ENCODE measurements around the gene ARHGAP42. TPM values are rescaled to one million over a fixed set of nuclear protein-coding genes. Genes with fewer than 3 reads are reported as not detected.
"Not testable (repeated sequence)": the region's sequence is repeated elsewhere in the genome, so short reads cannot be mapped to it uniquely, and the experiment has no call there.

The ARHGAP42 gene
- total RNA-seq, 1 donor from 2014 or later = 19.1 TPM

GRCh38 chr11:100741866-100742625 lies 55.0 kb downstream of the ARHGAP42 start:
- H3K27ac Mint-ChIP-seq (ENCODE audit: unreplicated experiment) = peak overlapping the region; percentile 74
- no peak for DNase-seq (ENCODE audit: low spot score)
- no peaks in the 10 kb centered on the region for H3K27me3 Mint-ChIP-seq (ENCODE audit: unreplicated experiment)
- no peak for TF ChIP-seq CTCF (IDR thresholded peaks at IDR 0.05; ENCODE audit: unreplicated experiment)
- H3K36me3 Mint-ChIP-seq (ENCODE audit: low read depth, unreplicated experiment) = no peaks in the 10 kb centered on the region
- no peaks in the 10 kb centered on the region for H3K9me3 Mint-ChIP-seq (ENCODE audit: unreplicated experiment)
- H3K4me1 Mint-ChIP-seq (ENCODE audit: unreplicated experiment) = peaks cover 34% of the 10 kb centered on the region
- H3K4me3 Mint-ChIP-seq (ENCODE audit: unreplicated experiment) = no peak overlapping the region

- no peak overlapping the region for H3K27ac Mint-ChIP-seq (ENCODE audit: unreplicated experiment)
- TF ChIP-seq CTCF (IDR thresholded peaks at IDR 0.05; ENCODE audit: unreplicated experiment) = no peak
- peaks cover 20% of the 10 kb centered on the region for H3K4me1 Mint-ChIP-seq (ENCODE audit: unreplicated experiment)
These were observed 59.4 kb downstream of the ARHGAP42 start for GRCh38 chr11:100746448-100746847.

GRCh38 chr11:100748153-100748552 lies 61.1 kb downstream of the ARHGAP42 start:
- Mint-ChIP-seq H3K4me1 (ENCODE audit: unreplicated experiment) (peaks cover 16% of the 10 kb centered on the region), H3K36me3 (ENCODE audit: low read depth, unreplicated experiment) (peaks cover 15% of the 10 kb centered on the region), H3K4me3 (ENCODE audit: unreplicated experiment) (no peak overlapping the region), H3K9me3 (ENCODE audit: unreplicated experiment) (peaks cover 17% of the 10 kb centered on the region), H3K27me3 (ENCODE audit: unreplicated experiment) (peaks cover 7% of the 10 kb centered on the region), H3K27ac (ENCODE audit: unreplicated experiment) (peak overlapping the region; percentile 53)
- no peak for TF ChIP-seq CTCF (IDR thresholded peaks at IDR 0.05; ENCODE audit: unreplicated experiment)
- DNase-seq (ENCODE audit: low spot score) = no peak

More at GRCh38 chr11:100746448-100746847, 59.4 kb downstream of the ARHGAP42 start:
- Mint-ChIP-seq H3K27me3 (ENCODE audit: unreplicated experiment) (peaks cover 2% of the 10 kb centered on the region), H3K36me3 (ENCODE audit: low read depth, unreplicated experiment) (peaks cover 15% of the 10 kb centered on the region), H3K9me3 (ENCODE audit: unreplicated experiment) (peaks cover 17% of the 10 kb centered on the region), H3K4me3 (ENCODE audit: unreplicated experiment) (no peak overlapping the region)
- no peak for DNase-seq (ENCODE audit: low spot score)

GRCh38 chr11:100749887-100750565 lies 62.9 kb downstream of the ARHGAP42 start:
- H3K27me3 Mint-ChIP-seq (ENCODE audit: unreplicated experiment); DNase-seq (ENCODE audit: low spot score): not testable (repeated sequence)
- peaks cover 18% of the 10 kb centered on the region for H3K36me3 Mint-ChIP-seq (ENCODE audit: low read depth, unreplicated experiment)
- H3K27ac Mint-ChIP-seq (ENCODE audit: unreplicated experiment) = peak overlapping the region; percentile 45
- peak overlapping the region; percentile 52 for H3K4me3 Mint-ChIP-seq (ENCODE audit: unreplicated experiment)
- peaks cover 32% of the 10 kb centered on the region for H3K4me1 Mint-ChIP-seq (ENCODE audit: unreplicated experiment)
- H3K9me3 Mint-ChIP-seq (ENCODE audit: unreplicated experiment) = peaks cover 17% of the 10 kb centered on the region

GRCh38 chr11:100750566-100750891 lies 63.4 kb downstream of the ARHGAP42 start:
- not testable (repeated sequence) for H3K27ac Mint-ChIP-seq (ENCODE audit: unreplicated experiment); H3K27me3 Mint-ChIP-seq (ENCODE audit: unreplicated experiment); DNase-seq (ENCODE audit: low spot score)
- Mint-ChIP-seq H3K9me3 (ENCODE audit: unreplicated experiment) (peaks cover 17% of the 10 kb centered on the region), H3K4me3 (ENCODE audit: unreplicated experiment) (peak overlapping the region; percentile 52), H3K36me3 (ENCODE audit: low read depth, unreplicated experiment) (peaks cover 18% of the 10 kb centered on the region), H3K4me1 (ENCODE audit: unreplicated experiment) (peaks cover 34% of the 10 kb centered on the region)

Measured in endothelial cell (in vitro differentiated cells).